GM18519 (cell line): ENCODE measurements around the gene SRP14.
"Not testable (repeated sequence)": the region's sequence is repeated elsewhere in the genome, so short reads cannot be mapped to it uniquely, and the experiment has no call there.

Experiments used
- ATAC-seq: cut with Tn5 transposase; IDR thresholded peaks from one replicate; pipeline ENCODE4 v1.9.1; 2021; ENCODE audit warnings: mild to moderate bottlenecking, moderate library complexity; ENCODE audit not compliant: unreplicated experiment, low FRiP score

The SRP14 gene

DNA sequence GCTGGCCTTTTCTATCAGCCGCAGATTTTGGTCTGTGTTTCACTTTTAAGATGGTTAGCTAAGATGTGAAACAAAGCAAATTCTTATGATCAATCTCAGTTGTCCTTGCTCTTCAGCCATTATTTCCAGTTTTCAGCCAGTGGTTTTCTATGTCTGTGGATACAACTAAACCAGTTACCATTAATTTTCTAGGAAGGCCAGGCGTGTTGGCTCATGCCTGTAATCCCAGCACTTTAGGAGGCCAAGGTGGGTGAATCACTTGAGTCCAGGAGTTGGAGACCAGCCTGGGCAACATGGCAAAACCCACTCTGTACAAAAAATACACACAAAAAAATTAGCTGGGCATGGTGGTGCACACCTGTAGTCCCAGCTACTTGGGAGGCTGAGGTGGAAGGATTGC is 42.8 kb downstream of the SRP14 start:
- ATAC-seq, result not testable (repeated sequence)

DNA sequence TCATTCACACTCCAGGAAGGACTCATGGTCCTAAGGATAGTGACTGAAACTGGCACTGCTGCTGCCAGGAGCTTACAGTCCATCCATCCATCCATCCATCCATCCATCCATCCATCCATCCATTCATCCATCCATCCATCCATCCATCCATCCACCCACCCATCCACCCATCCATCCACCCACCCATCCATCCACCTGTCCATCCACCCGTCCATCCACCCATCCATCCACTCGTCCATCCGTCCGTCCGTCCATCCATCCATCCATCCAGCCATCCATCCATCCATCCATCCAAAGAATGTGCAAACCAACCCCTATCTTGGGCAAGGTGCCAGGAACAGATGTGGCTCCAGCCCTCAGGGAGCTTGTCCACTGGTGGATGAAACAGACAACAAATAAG is 46.0 kb downstream of the SRP14 start:
- not testable (repeated sequence) for ATAC-seq

DNA sequence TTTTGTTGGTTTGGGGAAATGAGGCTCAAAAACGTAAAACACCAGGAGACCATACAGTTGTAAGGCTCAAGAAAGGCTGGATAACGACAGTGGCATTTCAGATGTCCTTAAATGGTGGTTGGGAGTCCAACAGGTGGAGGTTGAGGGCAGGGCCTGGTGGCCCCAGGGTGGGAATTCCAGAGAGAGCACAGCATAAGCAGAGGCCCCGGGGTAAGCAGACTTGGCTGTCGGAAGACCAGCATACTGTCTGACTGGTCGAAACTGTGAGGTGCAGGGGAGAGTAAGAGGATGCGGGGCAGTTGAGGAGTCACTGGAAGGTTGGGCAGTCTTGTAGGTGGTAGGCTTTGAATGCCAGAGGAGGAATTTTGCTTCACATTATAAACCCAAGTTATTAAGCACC is 48.3 kb downstream of the SRP14 start:
- ATAC-seq, result no peak

DNA sequence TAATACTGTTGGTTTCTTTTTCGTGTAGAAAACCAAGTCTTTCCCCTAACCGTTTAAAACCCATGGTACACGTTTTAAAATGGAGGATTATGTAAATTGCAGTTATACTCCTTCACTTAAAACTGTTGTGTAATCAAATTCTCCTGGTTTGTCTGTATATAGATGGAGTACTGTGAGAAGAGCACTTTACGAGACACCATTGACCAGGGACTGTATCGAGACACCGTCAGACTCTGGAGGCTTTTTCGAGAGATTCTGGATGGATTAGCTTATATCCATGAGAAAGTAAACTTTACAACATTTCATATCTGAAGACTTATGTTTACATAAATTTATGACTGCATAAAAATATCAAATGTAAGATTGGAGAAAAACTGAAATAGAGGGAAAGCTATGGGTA is 51.2 kb downstream of the SRP14 start:
- no peak for ATAC-seq
